HL-60 (cell line): Measurements from ENCODE around the gene ASIC5.

ENCODE experiments used
- SPI1 ChIP-seq: IDR thresholded peaks from 2 replicates; pipeline ENCODE4 v1.6.1; 2012; ENCODE audit warnings: low read depth, mild to moderate bottlenecking, borderline replicate concordance
- TF ChIP-seq, protein P1 (sequence below): IDR thresholded peaks from 2 replicates; pipeline ENCODE4 v1.6.1; 2012; ENCODE audit warnings: low read depth; ENCODE audit not compliant: insufficient replicate concordance

DNA sequence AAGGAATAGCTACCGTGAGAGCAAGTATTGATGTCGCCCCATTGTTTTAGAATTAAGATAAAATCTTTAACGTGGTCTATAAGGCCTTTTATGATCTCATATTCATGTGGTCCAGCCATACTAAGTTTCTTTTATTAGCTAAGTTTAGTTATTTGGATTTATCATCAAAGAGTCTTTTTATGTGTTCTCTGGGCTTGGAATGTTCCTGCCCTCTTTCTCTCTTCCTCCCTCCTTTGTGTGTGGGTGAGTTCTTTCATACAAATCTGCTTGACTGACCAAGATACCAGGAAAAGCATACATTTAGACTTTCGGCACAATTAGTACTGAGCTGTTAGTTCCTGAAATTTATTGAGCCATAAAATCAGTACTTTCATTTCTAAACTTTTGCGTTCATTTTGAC is 48.7 kb upstream of the ASIC5 start:
- TF ChIP-seq, protein P1, sequence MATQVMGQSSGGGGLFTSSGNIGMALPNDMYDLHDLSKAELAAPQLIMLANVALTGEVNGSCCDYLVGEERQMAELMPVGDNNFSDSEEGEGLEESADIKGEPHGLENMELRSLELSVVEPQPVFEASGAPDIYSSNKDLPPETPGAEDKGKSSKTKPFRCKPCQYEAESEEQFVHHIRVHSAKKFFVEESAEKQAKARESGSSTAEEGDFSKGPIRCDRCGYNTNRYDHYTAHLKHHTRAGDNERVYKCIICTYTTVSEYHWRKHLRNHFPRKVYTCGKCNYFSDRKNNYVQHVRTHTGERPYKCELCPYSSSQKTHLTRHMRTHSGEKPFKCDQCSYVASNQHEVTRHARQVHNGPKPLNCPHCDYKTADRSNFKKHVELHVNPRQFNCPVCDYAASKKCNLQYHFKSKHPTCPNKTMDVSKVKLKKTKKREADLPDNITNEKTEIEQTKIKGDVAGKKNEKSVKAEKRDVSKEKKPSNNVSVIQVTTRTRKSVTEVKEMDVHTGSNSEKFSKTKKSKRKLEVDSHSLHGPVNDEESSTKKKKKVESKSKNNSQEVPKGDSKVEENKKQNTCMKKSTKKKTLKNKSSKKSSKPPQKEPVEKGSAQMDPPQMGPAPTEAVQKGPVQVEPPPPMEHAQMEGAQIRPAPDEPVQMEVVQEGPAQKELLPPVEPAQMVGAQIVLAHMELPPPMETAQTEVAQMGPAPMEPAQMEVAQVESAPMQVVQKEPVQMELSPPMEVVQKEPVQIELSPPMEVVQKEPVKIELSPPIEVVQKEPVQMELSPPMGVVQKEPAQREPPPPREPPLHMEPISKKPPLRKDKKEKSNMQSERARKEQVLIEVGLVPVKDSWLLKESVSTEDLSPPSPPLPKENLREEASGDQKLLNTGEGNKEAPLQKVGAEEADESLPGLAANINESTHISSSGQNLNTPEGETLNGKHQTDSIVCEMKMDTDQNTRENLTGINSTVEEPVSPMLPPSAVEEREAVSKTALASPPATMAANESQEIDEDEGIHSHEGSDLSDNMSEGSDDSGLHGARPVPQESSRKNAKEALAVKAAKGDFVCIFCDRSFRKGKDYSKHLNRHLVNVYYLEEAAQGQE: no peak
- no peak for TF ChIP-seq SPI1
